GM10266 (cell line): ENCODE results near the gene GSC2.

Experiments
- DNase-seq: peaks from one replicate; pipeline ENCODE4 v3.0.0; 2012; ENCODE audit errors: extremely low spot score
- CTCF ChIP-seq: IDR thresholded peaks from 2 replicates; pipeline ENCODE4 v1.5.1; 2012; ENCODE audit warnings: mild to moderate bottlenecking, low read depth; ENCODE audit not compliant: control insufficient read depth, insufficient read depth; ENCODE audit errors: missing control alignments

The GSC2 gene

GRCh38 chr22:19133561-19133960 lies 16.5 kb downstream of the GSC2 start:
- no peak for DNase-seq
- no peak for TF ChIP-seq CTCF

- no peak for DNase-seq
- TF ChIP-seq CTCF: no peak
Measured at GRCh38 chr22:19132693-19133400, 17.2 kb downstream of the GSC2 start.

- no peak for DNase-seq
- no peak for TF ChIP-seq CTCF
Measured at GRCh38 chr22:19132153-19132552, 17.9 kb downstream of the GSC2 start.

GRCh38 chr22:19131685-19132015 lies 18.4 kb downstream of the GSC2 start:
- DNase-seq: no peak
- TF ChIP-seq CTCF: no peak

GRCh38 chr22:19130959-19131684 lies 19.0 kb downstream of the GSC2 start, which contains the start of gene TSSK2:
TSSK2 (plus strand) TSS chr22:19131308; CDS start chr22:19131400, 92 bp downstream.
- DNase-seq: no peak
- TF ChIP-seq CTCF: no peak

GRCh38 chr22:19129871-19130270 lies 20.2 kb downstream of the GSC2 start:
- DNase-seq: no peak
- no peak for TF ChIP-seq CTCF

- no peak for DNase-seq
- no peak for TF ChIP-seq CTCF
Measured at GRCh38 chr22:19128946-19129727, 21.0 kb downstream of the GSC2 start.
